ENCODE measurements around the gene KLF1. TPM values are rescaled to one million over a fixed set of nuclear protein-coding genes. Genes with fewer than 3 reads are reported as not detected.

KLF1 gene
- total and polyA plus RNA-seq, 2 of the 13 experiments (the other 11 are each of a cell fraction or from before 2014, with no cell fraction given): not detected

- TF ChIP-seq, protein P1, sequence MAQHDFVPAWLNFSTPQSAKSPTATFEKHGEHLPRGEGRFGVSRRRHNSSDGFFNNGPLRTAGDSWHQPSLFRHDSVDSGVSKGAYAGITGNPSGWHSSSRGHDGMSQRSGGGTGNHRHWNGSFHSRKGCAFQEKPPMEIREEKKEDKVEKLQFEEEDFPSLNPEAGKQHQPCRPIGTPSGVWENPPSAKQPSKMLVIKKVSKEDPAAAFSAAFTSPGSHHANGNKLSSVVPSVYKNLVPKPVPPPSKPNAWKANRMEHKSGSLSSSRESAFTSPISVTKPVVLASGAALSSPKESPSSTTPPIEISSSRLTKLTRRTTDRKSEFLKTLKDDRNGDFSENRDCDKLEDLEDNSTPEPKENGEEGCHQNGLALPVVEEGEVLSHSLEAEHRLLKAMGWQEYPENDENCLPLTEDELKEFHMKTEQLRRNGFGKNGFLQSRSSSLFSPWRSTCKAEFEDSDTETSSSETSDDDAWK (CRISPR knock-in tag; IDR thresholded peaks at IDR 0.05): no peak
- no peak for TF ChIP-seq ZNF784 (CRISPR knock-in tag; IDR thresholded peaks at IDR 0.05; ENCODE audit: borderline replicate concordance)
- no peak for TF ChIP-seq ZC3H4 (CRISPR knock-in tag; IDR thresholded peaks at IDR 0.05; ENCODE audit: borderline replicate concordance)
- TF ChIP-seq ZBTB14 (CRISPR knock-in tag; IDR thresholded peaks at IDR 0.05): peak; percentile 85
- no peak for TF ChIP-seq CREB3 (CRISPR knock-in tag; IDR thresholded peaks at IDR 0.05)
- TF ChIP-seq PHB2 (IDR thresholded peaks at IDR 0.05; ENCODE audit: partially characterized antibody): no peak
- TF ChIP-seq SP5 (CRISPR knock-in tag; IDR thresholded peaks at IDR 0.05; ENCODE audit: borderline replicate concordance, low read depth): no peak
- TF ChIP-seq PAF1 (CRISPR knock-in tag; IDR thresholded peaks at IDR 0.05): no peak
- TF ChIP-seq ZNF674 (CRISPR knock-in tag; IDR thresholded peaks at IDR 0.05; ENCODE audit: low read depth): no peak
- no peak for TF ChIP-seq ZNF274 (CRISPR knock-in tag; IDR thresholded peaks at IDR 0.05)
- TF ChIP-seq KMT2B (CRISPR knock-in tag; IDR thresholded peaks at IDR 0.05): no peak
- no peak for TF ChIP-seq KDM6A (CRISPR knock-in tag; IDR thresholded peaks at IDR 0.05; ENCODE audit: low read depth)
- no peak for TF ChIP-seq SRSF1 (optimal IDR thresholded peaks at IDR 0.05; ENCODE audit: low read depth, low read length)
- TF ChIP-seq TAF15 (IDR thresholded peaks at IDR 0.05; ENCODE audit: low read depth, low read length, poor library complexity, severe bottlenecking): no peak
- no peak for TF ChIP-seq FOXM1 (CRISPR knock-in tag; IDR thresholded peaks at IDR 0.05)
- TF ChIP-seq ZNF704 (CRISPR knock-in tag; IDR thresholded peaks at IDR 0.05; ENCODE audit: borderline replicate concordance): no peak
- no peak for TF ChIP-seq NAIF1 (CRISPR knock-in tag; IDR thresholded peaks at IDR 0.05; ENCODE audit: borderline replicate concordance)
- TF ChIP-seq ZNF44 (CRISPR knock-in tag; IDR thresholded peaks at IDR 0.05): no peak
- TF ChIP-seq FOXK2 (IDR thresholded peaks at IDR 0.05): no peak
- TF ChIP-seq, protein P2, sequence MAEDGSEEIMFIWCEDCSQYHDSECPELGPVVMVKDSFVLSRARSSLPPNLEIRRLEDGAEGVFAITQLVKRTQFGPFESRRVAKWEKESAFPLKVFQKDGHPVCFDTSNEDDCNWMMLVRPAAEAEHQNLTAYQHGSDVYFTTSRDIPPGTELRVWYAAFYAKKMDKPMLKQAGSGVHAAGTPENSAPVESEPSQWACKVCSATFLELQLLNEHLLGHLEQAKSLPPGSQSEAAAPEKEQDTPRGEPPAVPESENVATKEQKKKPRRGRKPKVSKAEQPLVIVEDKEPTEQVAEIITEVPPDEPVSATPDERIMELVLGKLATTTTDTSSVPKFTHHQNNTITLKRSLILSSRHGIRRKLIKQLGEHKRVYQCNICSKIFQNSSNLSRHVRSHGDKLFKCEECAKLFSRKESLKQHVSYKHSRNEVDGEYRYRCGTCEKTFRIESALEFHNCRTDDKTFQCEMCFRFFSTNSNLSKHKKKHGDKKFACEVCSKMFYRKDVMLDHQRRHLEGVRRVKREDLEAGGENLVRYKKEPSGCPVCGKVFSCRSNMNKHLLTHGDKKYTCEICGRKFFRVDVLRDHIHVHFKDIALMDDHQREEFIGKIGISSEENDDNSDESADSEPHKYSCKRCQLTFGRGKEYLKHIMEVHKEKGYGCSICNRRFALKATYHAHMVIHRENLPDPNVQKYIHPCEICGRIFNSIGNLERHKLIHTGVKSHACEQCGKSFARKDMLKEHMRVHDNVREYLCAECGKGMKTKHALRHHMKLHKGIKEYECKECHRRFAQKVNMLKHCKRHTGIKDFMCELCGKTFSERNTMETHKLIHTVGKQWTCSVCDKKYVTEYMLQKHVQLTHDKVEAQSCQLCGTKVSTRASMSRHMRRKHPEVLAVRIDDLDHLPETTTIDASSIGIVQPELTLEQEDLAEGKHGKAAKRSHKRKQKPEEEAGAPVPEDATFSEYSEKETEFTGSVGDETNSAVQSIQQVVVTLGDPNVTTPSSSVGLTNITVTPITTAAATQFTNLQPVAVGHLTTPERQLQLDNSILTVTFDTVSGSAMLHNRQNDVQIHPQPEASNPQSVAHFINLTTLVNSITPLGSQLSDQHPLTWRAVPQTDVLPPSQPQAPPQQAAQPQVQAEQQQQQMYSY (CRISPR knock-in tag; IDR thresholded peaks at IDR 0.05): no peak
These were observed 1.9 kb downstream of the KLF1 start (continued) for GRCh38 chr19:12884926-12885748.
